Panc1 (cell line): ENCODE results near the gene PEDS1.

ENCODE experiments used
- CTCF ChIP-seq: fragments of 450-650 bp; IDR thresholded peaks from 2 replicates; pipeline ENCODE4 v1.5.1; 2017; ENCODE audit warnings: mild to moderate bottlenecking
- POLR2AphosphoS5 ChIP-seq: IDR thresholded peaks from 2 replicates; pipeline ENCODE4 v1.6.1; 2012; ENCODE audit warnings: mild to moderate bottlenecking, low read depth, low read length, moderate library complexity
- SIN3A ChIP-seq: IDR thresholded peaks from 2 replicates; pipeline ENCODE4 v1.6.1; 2012; ENCODE audit warnings: low read depth, mild to moderate bottlenecking, low read length, moderate library complexity, borderline replicate concordance; ENCODE audit not compliant: insufficient read depth
- TCF7L2 ChIP-seq: IDR thresholded peaks from 2 replicates; pipeline ENCODE4 v1.6.1; 2011; ENCODE audit warnings: mild to moderate bottlenecking, low read depth, low read length, inconsistent platforms

- TF ChIP-seq CTCF = no peak
- no peak for TF ChIP-seq POLR2AphosphoS5
- no peak for TF ChIP-seq TCF7L2
- TF ChIP-seq SIN3A = no peak
Observed at GRCh38 chr20:50124496-50124895, 29.0 kb downstream of the PEDS1 start.
